Smooth muscle cell (in vitro differentiated cells): ENCODE data around the gene RNF220. TPM values are rescaled to one million over a fixed set of nuclear protein-coding genes. Genes with fewer than 3 reads are reported as not detected.
"Not testable (repeated sequence)": the region's sequence is repeated elsewhere in the genome, so short reads cannot be mapped to it uniquely, and the experiment has no call there.

Experiments
- DNase-seq: peaks from one replicate; lab custom pipeline; 2025; ENCODE audit not compliant: unreplicated experiment; lab: John Stamatoyannopoulos, UW
- H2AFZ ChIP-seq: fragments of 200-600 bp; sonication (generic); 2 replicates; pipeline ENCODE4 v1.6.0; 2016; ENCODE audit warnings: antibody characterized with exemption, low read depth, mild to moderate bottlenecking
- H3F3A ChIP-seq: fragments of 200-600 bp; sonication (generic); 2 replicates; pipeline ENCODE4 v1.6.0; 2017; ENCODE audit warnings: antibody characterized with exemption, low read depth
- H3K27ac ChIP-seq: fragments of 200-600 bp; sonication (generic); 2 replicates; pipeline ENCODE4 v1.5.1; 2016; ENCODE audit warnings: low read depth, mild to moderate bottlenecking
- H3K27me3 ChIP-seq: fragments of 200-600 bp; sonication (generic); 2 replicates; pipeline ENCODE4 v1.6.1; 2016; ENCODE audit warnings: low read depth, mild to moderate bottlenecking
- H3K36me3 ChIP-seq: fragments of 200-600 bp; sonication (generic); 2 replicates; pipeline ENCODE4 v1.5.1; 2016; ENCODE audit warnings: low read depth
- H3K4me1 ChIP-seq: fragments of 200-600 bp; sonication (generic); 2 replicates; pipeline ENCODE4 v1.5.1; 2016; ENCODE audit warnings: low read depth
- H3K4me2 ChIP-seq: fragments of 200-600 bp; sonication (generic); 2 replicates; pipeline ENCODE4 v1.6.0; 2016; ENCODE audit warnings: mild to moderate bottlenecking
- H3K4me3 ChIP-seq: fragments of 200-600 bp; sonication (generic); 2 replicates; pipeline ENCODE4 v1.5.1; 2016; ENCODE audit warnings: mild to moderate bottlenecking
- H3K79me2 ChIP-seq: fragments of 200-600 bp; sonication (generic); 2 replicates; pipeline ENCODE4 v1.6.0; 2016; ENCODE audit warnings: low read depth, mild to moderate bottlenecking
- H3K9ac ChIP-seq: fragments of 200-600 bp; sonication (generic); 2 replicates; pipeline ENCODE4 v1.6.0; 2016; ENCODE audit warnings: low read depth
- H3K9me3 ChIP-seq: fragments of 200-600 bp; sonication (generic); replicated peaks from 2 replicates; pipeline ENCODE4 v1.5.1; 2016; ENCODE audit warnings: low read depth
- H4K20me1 ChIP-seq: fragments of 200-600 bp; sonication (generic); 2 replicates; pipeline ENCODE4 v1.6.0; 2016; ENCODE audit warnings: low read depth
- WGBS: methylation state at CpG from one replicate; pipeline ENCODE4 v1.1.7; 2016; ENCODE audit warnings: low lambda C conversion rate; 5-methylcytosine and 5-hydroxymethylcytosine counted together
- polyA plus RNA-seq: library from polyadenylated mRNA; unstranded; fragments of >200 nt; fragmentation: Nextera tagmentation; extraction: Ambion mirVana; gene quantifications from 2 replicates; pipeline ENCODE4 v1.2.1, GENCODE V29; 2016
- total RNA-seq: library from RNA; depleted of rRNA; stranded (reverse); fragments of >200 nt; gene quantifications from 2 replicates; pipeline ENCODE4 v1.2.3, GENCODE V29; 2014
- TF ChIP-seq, protein P1 (sequence below): fragments of 200-600 bp; sonication (generic); IDR thresholded peaks from 2 replicates; pipeline ENCODE4 v1.5.1; 2017; ENCODE audit warnings: borderline replicate concordance, mild to moderate bottlenecking, antibody characterized with exemption; ENCODE audit not compliant: insufficient read depth, poor library complexity, severe bottlenecking

The RNF220 gene
- total and polyA plus RNA-seq, 2 experiments from 2014 or later: 65.8 to 71.1 TPM

DNA sequence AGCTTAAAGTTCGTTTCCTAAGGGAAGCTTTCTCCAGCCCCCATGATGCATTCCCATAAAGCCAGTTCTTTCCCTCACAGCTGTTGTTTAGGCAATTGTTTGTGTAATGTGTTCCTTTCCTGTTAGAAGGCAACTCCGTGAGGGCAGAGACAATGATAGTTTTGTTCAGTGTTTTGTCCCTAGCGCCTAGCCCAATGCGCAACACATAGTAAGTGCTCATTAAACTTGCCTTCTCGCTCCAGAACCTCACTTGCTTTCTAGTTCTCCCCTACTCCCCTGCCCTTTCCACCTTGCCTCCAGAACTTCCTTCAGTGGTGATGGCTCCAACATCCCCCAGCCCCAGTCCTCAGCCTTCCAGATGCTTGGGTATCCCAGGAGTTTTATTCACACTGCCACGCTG, 153.8 kb downstream of the RNF220 start:
- 74% methylated on average over 6 of the region's 6 CpGs for WGBS
- H3K4me1 ChIP-seq: no peaks in the 10 kb centered on the region
- H3K27me3 ChIP-seq: peaks cover 16% of the 10 kb centered on the region
- H3K9ac ChIP-seq: no peak overlapping the region
- DNase-seq: no peak
- no peaks in the 10 kb centered on the region for H4K20me1 ChIP-seq
- no peaks in the 10 kb centered on the region for H3K9me3 ChIP-seq
- H3K27ac ChIP-seq: no peak overlapping the region
- no peak overlapping the region for H3K4me2 ChIP-seq
- no peak overlapping the region for H2AFZ ChIP-seq
- no peaks in the 10 kb centered on the region for H3K79me2 ChIP-seq
- H3K4me3 ChIP-seq: no peak overlapping the region
- H3K36me3 ChIP-seq: no peaks in the 10 kb centered on the region
- H3F3A ChIP-seq: no peaks in the 10 kb centered on the region
- TF ChIP-seq, protein P1, sequence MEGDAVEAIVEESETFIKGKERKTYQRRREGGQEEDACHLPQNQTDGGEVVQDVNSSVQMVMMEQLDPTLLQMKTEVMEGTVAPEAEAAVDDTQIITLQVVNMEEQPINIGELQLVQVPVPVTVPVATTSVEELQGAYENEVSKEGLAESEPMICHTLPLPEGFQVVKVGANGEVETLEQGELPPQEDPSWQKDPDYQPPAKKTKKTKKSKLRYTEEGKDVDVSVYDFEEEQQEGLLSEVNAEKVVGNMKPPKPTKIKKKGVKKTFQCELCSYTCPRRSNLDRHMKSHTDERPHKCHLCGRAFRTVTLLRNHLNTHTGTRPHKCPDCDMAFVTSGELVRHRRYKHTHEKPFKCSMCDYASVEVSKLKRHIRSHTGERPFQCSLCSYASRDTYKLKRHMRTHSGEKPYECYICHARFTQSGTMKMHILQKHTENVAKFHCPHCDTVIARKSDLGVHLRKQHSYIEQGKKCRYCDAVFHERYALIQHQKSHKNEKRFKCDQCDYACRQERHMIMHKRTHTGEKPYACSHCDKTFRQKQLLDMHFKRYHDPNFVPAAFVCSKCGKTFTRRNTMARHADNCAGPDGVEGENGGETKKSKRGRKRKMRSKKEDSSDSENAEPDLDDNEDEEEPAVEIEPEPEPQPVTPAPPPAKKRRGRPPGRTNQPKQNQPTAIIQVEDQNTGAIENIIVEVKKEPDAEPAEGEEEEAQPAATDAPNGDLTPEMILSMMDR: no peak

DNA sequence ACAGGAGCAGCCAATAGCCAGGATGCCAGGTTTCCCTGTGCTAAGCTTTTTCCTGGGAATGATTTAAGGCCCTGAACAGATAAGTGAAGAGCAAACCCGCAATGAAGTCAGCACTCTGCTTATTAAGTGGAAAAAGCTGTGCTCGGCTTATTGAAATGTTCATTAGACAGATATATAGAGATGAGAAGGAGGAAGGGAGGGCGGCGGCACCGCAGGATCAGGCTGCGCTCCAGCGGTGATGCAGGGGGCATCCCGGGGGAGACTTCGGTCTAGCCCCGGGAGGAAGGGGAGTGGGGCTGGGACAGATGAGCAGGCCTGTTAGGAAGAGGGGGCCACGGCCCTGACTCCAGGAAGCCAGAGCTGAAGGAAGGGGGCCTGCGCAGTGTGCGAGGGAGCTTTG, 154.3 kb downstream of the RNF220 start:
- Histone ChIP-seq H3K27me3 (peaks cover 21% of the 10 kb centered on the region), H3K79me2 (no peaks in the 10 kb centered on the region), H3K4me1 (no peaks in the 10 kb centered on the region), H3K36me3 (no peaks in the 10 kb centered on the region), H2AFZ (no peak overlapping the region), H4K20me1 (no peaks in the 10 kb centered on the region), H3K9ac (no peak overlapping the region), H3K4me3 (no peak overlapping the region), H3K27ac (no peak overlapping the region), H3K9me3 (no peaks in the 10 kb centered on the region), H3F3A (no peaks in the 10 kb centered on the region), H3K4me2 (no peak overlapping the region)
- TF ChIP-seq, protein P1: no peak
- DNase-seq: no peak
- 71% methylated on average over 13 of the region's 13 CpGs for WGBS

DNA sequence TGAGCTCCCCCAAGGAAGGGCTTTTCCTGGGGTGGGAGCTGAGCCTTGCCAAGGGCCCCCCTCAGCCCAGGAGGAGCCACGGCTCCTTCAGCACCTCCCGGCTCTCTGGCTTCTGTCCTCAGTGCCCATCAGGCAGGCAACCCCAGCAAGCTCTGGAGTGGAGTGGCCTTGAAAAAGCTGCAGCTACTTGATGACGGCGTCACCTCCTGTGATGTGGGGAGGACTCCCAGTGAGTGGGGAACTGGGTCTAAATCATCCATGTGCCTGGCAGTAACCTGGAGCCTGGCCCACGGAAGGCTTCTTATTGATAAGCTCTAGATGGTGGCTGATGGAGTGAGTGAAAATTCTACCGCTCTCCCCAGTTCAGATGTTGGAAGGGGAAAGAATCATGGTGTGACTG, 154.9 kb downstream of the RNF220 start:
- Histone ChIP-seq H3K36me3 (no peaks in the 10 kb centered on the region), H4K20me1 (no peaks in the 10 kb centered on the region), H3F3A (no peaks in the 10 kb centered on the region), H3K79me2 (no peaks in the 10 kb centered on the region), H3K9me3 (no peaks in the 10 kb centered on the region), H3K4me2 (no peak overlapping the region), H3K27me3 (peaks cover 21% of the 10 kb centered on the region), H3K27ac (no peak overlapping the region), H3K9ac (no peak overlapping the region), H3K4me1 (no peaks in the 10 kb centered on the region), H3K4me3 (no peak overlapping the region), H2AFZ (no peak overlapping the region)
- 90% methylated on average over 6 of the region's 6 CpGs for WGBS
- TF ChIP-seq, protein P1: no peak
- DNase-seq: no peak

DNA sequence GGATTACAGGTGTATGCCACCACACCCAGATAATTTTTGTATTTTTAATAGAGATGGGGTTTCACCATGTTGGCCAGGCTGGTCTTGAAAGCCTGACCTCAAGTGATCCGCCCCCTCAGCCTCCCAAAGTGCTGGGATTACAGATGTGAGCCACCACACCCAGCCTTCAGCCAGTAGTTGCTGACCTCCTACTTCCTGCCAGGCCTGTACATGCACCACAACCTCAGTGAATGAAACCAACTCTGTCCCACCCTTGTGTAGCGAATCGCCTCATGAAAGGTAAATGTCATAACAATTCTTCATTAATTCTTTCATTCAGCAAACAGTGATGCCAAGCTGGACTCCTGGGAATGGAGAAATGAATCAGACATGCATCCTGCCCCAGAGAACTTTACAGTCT, 155.6 kb downstream of the RNF220 start:
- WGBS: 97% methylated on average over 3 of the region's 3 CpGs
- H4K20me1 ChIP-seq, H3K9me3 ChIP-seq, H3K4me3 ChIP-seq, H3K79me2 ChIP-seq, H3K4me2 ChIP-seq, DNase-seq, H3K4me1 ChIP-seq, H3F3A ChIP-seq, H3K9ac ChIP-seq, H3K27ac ChIP-seq, H3K36me3 ChIP-seq, H2AFZ ChIP-seq: not testable (repeated sequence)
- H3K27me3 ChIP-seq: peaks cover 25% of the 10 kb centered on the region
